Stimulated activated CD8-positive, alpha-beta memory T cell treated with anti-CD3 and anti-CD28 coated beads, Interleukin-7, amount 100 ng/mL, for 4 hours (primary cell): ENCODE measurements around the gene OSTF1.

ENCODE experiments used
- DNase-seq, 2 donors: peaks; one replicate each; pipeline ENCODE4 v3.0.0-alpha.2; 2020; ENCODE audit warnings: low read depth in 2 of 2

Gene OSTF1

DNA sequence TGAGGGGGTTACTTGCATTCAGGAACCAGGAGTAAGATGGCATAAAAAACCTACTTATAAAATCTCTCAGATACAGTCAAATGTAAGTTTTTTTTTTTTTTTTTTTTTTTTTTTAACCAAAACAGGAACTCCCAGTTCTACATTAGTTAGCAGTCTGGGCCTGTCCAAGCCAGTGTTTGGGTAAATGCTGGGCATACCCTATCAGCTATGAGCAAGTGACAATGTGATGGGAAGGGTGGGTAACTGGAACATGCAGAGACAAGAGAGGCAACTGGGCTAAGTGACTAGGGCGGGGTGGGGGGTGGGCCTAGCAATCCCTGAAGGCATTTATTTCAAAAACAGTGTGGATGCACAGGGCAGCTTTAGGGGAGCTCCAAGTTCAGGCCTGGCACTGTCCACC lies 2.7 kb upstream of the OSTF1 start:
- DNase-seq, result no peak

DNA sequence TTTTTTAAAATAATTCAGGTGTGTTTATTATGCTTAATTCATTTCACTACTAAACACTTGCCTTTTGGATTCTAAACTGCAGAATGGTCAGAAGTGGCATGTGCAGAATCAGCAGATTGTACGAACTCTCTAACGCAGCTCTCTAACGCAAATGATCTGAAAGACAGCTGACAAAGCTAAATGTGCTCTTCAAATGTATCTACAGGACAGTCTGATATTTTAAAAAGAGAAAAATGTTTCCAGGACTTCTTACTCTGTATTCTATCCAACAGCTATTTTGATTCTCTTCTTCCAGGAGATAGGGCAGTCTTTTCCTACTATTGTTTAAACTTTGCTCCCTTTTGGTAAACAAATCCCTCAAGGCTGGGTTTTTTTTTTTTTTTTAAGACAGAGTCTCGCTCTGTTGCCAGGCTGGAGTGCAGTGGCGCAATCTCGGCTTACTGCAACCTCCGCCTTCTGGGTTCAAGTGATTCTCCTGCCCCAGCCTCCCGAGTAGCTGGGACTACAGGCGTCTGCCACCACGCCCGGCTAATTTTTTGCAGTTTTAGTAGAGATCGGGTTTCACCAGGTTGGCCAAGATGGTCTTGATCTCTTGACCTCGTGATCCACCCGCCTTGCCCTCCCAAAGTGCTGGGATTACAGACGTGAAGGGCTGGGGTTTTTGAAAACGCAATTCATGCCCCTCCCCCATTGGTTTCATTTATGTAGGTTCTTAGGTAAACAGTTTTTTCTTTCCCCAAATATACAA lies 1.6 kb upstream of the OSTF1 start:
- DNase-seq, result no peak

DNA sequence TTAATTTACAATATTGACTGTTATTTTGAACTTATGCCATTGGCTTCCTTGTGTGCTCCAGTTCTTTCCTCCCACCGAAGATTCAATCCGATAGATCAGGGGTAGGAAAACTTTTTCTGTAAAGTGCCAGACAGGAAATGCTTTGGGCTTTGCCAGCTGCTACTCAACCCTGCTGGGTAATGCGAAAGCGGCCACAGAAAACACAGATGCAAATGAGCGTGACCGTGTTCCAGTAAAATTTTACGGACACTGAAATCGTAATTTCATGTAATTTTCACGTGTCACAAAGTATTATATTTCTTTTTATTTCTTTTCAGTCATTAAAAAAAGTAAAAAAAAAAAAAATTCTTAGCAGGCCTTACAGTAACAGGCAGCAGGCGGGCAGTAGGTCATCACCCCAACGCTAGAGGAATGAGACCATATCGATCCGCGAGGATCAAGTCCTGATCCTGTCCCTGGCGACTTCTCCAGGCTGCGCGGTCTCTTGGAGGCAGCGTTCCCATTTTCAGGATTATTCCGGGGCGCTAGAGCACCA lies 958 bp upstream of the OSTF1 start:
- DNase-seq, result peak; percentile 25 to 39

DNA sequence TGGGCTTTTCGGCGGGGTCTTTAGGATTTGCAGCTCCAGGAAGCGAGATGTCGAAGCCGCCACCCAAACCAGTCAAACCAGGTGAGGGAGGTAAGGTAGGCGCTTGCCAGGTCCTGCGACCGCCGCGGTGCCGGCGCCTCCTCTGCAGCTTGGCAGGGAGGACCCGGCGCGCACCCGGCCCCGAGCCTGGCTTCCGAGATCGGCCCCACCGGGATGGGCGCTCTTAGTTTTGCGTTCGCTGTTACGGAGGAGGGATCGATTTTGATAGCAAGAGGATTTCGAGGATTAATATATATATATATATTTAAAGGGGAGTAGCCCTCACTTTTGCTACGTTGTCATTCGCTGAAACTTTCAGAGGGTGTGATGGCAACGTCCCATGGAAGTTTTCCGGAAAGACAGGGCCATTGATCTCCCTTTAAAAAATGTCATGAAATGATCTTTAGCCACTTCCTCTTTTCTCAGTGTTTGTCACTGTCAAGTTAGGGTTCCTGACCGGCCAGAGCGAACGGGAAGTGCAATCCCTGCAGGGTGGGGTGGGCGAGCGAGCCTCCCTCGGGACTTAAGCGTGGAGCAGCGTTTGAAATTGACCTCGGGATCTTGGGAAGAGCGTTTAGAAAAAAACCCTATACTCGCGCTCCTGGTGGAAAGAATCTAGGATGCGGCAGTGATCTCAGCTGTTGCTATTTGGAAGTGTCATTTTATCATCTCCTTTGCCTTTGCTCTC lies 495 bp downstream of the OSTF1 start:
- no peak for DNase-seq

DNA sequence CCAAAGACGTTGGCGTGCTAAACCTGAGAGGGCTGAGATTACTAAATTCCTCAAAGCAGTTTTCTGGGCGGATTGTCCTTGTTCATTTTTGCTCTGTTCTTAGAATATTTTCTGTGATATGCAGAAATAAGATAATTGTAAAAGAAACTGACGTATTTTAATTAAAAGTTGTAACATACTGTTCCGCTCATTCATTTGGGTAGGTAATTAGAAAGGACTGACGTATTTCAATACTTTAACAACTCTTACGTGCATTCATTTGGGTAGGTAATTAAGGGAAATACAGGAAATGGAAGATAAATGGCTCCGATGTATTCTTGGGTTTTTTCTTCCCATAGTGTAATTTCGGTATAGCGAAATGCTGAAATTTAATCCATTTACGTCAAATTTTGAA lies 1.1 kb downstream of the OSTF1 start:
- DNase-seq, result no peak

DNA sequence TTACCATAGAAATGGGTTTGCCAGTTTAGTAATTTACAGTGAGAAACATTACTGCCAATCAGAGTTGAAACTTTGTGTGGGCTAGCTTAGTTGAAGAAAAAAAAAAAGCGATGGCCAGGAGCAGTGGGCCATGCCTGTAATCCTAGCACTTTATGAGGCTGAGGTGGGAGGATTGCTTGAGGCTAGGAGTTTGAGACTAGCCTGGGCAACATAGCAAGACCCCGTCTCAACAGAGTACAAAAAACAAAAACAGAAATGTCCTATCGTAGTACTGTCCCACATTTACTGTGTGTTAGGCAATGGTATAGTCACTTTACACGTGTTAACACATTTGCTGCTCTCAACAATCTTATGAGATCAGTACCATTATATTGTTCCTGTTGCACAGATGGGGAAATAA lies 2.3 kb downstream of the OSTF1 start:
- DNase-seq, result no peak

DNA sequence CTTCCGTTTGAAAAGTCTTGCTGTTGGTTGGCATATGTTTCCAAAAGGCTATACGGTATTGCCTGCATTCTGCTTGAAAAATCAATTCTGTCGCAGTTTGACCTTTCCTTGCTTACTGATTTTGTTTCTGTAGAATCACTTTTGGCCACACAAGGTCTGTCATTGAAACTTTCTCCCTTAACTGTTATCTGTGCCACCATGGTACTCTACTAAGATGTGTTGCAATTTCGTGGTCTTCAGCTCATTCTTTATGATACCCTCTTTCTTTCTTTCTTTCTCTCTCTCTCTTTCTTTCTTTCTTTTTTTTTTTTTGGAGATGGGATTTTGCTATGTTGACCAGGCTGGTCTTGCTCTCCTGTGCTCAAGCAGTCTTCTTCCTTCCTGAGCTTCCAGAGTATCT lies 4.5 kb downstream of the OSTF1 start:
- no peak for DNase-seq

DNA sequence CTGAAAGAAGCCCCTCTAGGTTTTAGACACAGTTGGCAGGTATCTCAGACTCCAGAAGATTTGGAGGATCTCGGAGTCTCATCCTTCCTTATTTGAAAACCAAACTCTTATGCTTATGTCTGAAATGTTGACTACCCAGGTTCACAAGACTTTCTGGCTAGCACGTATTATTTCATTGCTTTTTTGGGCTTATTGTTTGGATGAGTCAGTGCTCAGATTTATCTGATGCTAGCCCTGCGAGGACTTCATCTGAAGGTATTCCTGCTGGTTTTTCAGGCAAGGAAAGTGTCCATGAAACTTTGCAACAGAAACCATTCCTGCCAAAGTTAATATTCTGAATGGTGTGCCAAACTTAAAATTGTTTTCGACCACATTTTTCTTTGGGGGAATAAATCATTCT lies 8.5 kb downstream of the OSTF1 start:
- no peak for DNase-seq

DNA sequence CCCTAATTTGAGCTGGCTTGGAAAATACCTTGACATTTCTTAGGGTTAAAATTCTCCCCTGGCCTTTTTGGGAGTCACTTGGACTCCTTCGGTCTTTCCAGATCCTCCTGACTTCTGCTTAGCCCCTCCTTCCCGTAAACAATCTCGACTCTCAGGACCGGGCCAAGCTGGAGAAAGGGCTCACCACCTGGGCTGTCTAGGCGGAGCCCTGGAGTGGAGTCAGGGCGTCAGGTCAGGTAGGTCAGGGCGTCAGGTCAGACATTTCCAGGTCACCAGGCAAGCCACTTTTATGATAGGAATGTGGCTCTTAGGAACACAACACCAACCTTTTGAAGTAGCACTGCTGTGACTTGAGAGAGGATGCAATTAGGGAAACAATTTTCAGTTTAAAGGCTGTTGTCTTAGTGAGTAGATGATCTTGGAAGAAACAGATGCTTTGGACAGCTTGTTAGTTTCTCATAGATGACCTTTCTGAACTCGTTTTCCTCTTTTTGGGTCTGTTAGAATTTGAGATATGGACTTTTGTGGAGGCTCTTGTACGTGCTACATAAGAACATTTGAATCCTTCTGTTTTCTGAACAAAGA lies 12.8 kb downstream of the OSTF1 start:
- no peak for DNase-seq

DNA sequence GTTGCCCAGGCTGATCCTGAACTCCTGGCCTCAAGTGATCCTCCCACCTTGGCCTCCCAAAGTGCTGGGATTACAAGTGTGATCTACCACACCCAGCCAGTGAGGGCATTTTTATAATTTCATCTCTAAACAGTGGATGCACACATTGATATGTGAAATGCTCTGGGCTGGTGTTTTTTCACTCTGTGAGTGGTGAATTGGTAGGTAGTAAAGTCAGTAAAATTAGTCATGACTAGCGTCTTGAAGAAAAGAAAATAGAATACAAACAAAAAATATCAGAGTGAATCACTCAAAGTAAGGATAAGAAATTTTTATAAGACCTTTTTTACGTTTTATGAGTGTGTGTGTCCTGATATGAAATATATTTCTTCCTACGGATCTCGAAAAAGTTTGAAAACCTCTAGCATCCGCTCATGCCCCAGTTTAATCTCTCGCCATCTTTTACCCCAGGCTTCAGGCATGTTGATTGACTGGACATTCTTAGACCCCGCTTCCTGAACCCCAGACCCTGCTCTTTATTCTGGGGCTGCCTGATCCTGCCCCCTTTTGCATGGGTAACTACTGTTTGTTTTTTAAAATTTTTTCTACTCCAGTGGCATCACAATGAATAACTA lies 14.0 kb downstream of the OSTF1 start:
- no peak for DNase-seq

DNA sequence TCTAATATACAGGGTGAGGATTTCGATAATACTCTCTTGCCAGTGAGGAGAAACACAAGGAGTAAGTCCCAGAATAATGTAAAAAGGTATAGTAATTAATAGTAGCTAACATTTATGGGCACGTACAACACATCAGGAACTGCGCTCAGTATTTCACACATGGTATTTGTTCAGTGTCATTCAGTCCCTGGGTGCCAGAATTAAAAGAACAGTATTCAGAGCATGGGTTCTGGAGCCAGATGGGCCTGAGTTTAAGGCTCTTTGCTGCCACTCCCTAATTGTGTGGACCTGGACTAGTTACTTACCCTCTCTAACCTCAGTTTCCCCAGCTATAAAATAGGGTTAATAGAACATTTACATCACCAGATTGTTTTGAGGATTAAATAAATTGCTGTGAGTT lies 16.3 kb downstream of the OSTF1 start:
- no peak for DNase-seq

DNA sequence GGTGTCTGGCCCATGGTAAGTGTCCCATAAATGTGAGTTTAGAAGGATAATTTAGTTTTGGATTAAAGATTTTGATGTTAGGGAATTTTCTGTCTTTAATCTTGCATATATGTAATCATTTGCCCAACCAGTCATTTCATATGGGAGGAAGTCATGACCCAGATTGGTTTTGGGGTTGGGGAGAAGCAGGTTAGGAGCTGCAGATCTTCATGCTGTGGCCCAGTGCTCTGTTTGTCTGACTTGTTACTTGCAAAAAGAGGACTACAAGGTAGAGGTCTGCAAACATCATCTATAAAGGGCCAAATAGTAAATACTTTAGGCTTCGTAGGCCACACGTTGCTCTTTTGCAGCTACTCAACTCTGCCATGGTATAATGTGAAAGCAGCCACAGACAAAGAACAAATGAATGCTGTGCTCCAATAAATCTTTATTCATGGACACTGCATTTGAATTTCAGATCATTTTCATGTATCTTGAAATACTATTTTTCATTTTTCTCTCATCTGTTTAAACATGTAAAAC lies 16.8 kb downstream of the OSTF1 start:
- DNase-seq, result no peak

DNA sequence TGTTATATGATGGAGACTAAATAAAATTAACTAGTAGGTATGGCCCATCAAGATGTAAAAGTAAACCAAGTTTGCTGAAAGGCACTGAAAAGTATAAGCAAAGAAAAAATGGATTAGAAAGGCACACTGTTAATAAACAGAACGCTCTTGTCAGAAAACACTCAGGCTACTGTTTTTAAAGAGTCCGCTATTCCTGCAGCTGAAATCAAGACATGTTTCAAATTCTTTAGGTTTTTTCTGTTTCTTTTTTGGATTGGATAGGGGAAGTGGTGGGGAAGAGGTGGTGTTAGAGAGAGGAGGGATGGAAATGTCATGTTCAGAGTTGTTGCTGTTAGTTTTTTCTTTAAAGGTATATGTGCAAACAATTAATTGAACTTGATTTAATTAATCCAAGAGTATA lies 17.5 kb downstream of the OSTF1 start:
- DNase-seq, result no peak

DNA sequence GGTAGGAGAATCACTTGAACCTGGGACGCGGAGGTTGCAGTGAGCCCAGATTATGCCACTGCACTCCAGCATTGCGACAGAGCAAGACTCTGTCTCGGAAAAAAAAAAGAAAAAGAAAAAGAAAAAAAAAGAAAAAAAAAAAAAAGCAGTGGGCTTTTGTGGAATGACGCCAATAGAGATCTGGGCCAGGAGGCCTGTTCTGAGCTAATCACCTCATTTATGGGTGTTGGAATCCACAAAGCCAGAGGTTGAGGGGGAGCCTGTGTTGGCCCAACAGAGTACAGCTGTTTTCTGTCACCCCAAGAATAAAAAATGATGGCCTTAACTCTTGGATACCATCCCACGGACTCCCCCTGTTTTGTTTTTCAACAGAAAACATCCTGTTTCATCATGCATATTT lies 18.5 kb downstream of the OSTF1 start:
- no peak for DNase-seq

DNA sequence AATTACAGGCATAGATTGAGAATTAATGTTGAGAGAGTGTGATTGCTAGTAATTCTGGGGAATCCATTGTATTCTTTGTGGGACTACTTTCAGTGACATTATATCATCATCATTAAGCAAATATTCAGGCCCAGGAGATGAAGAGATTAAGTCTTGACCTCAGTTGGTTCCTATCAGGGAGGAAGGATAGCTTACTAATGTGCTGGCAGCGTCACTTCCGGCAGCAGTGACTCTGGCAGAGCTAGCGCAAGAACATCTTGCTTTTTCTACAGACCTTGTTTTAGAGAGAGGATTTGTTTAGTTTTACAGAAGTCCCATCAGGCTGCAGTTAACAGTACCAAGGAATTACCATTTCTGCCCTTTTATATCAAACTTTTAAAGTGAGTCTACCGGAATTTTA lies 20.3 kb downstream of the OSTF1 start:
- no peak for DNase-seq

DNA sequence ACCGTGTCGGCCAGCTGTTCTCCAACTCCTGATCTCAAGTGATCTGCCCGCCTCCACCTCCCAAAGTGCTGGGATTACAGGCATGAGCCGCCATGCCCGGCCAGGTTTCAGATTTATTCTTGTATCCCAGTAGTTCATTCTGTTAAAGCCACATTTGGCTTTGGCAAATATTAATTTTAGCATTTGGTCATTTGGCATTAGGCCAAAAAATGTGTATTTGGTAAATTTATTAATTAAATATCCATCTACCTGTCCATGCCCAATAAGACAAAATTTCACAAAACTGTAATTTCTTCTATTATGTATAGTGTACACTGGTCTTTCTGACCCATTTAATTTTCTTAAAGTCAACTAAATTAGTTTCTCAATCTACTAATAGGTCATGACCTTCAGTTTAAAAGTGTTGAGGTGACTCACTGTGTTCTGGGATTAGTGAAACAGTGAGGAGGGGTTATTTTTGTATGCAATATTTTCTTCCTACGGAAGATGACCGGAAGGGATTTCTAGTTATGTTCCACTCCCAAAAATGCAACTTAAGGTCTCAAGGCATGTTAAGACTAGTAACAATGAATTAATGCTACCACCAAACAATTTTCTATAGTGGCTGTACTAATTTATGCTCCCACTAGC lies 21.0 kb downstream of the OSTF1 start:
- no peak for DNase-seq

DNA sequence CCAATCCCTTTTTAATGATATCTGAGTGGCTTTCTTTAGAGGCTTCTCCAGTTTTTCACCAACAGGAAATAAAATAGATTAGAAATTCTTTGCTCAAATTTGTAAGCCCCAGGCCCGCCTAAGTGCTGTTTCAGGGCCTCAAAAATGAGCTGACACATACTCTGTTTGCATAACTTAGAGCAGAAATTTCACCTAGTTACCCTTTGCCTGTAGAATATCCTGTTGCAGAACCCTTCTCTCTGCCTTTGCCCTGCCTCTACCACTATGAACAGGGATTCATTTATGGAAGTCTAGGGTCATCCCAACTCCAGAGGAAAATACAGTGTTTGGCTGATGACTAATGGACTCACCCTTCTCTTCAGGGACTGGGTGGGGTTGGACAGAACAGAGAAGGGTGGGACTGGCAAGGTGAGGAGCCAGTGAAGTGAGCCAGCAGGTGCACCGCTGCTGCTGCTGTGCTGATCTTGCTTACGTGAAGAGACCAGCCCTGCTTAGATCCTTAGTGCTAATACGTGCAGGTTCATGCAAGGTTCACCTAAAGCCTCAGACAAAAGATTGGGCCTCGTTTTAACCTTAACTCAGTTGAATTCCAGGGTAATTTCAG lies 22.8 kb downstream of the OSTF1 start:
- DNase-seq, result no peak

DNA sequence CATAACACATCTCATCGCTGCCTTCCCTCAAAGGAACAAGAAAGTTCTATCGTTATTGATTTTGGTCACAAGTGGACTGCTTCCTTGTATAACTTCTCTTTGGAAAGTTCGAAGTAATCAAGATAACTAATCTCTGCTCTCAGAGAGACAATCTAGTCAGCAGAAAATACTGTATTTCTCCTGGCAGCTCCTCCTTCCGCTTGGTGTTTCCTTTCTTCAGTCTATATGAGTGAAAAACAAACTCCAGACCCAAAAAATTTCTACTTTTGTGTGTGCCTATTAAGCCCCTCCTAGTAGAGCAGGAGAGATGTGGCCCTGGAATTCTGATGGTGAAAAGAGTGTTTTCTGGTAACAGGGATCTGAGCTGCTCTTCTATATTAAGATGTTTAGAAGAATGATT lies 24.5 kb downstream of the OSTF1 start:
- DNase-seq, result no peak

DNA sequence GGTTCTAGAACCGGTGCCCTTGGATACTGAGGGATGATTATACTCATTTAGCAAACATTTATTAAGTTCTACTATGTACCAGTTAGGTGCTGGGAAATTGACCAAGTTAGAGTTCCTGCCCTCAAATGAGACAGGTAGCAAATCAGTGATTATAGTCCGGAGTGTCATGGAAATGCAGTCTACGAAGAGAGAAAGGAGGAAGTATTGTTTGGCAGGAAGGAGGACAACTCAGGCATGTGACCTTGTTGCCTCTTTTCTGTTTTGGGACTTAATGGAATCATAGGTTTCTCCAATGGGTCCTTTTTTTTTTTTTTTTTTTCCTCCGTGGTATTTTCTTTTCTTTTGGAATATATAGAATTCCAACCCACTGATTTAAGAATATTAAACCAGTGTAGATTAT lies 28.0 kb downstream of the OSTF1 start:
- no peak for DNase-seq

DNA sequence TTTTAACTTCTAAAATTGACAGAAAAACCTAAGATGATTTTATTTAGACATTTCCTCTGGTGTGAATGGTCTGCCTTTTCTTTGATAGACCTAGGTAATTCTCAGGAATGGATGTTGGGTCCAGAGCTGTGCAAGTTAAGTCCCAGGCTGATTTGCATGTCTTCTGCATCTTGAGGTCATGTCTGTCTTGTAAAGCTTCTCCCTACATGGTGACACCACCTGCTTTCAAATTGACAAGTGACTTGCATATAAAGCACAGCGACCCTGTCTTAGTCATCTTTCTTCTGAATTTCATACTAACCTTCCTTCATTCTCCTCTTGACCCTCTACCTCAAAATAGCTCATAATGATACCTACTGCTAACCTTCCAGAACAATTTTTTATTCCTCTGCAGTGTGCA lies 29.2 kb downstream of the OSTF1 start:
- no peak for DNase-seq

DNA sequence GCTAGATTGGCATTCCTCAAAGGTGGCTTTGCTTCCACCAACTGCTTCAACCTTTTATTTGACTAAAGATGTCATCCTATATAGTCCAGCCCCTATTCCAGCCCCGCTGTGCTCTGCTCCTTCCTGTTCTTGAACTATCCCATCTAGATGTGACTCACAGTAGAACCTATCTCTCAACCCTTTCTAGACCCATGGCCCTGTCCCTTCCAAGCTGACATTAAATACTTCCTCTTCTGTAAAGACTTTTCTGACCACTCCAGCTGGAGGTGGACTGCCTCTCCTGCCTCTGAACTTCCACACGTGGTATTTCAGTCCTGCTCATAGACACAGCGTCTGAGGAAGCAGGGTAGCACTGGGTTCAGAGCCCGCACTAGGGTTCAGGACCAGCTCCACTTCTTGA lies 32.4 kb downstream of the OSTF1 start:
- DNase-seq, result no peak
